HCT116 (cell line): ENCODE data around the gene C2CD2. TPM values are rescaled to one million over a fixed set of nuclear protein-coding genes. Genes with fewer than 3 reads are reported as not detected.

Experiments used
- ATAC-seq: fragments of 200-7000 bp; cut with Tn5 transposase; 2 replicates; pipeline ENCODE4 v1.9.1; 2020; ENCODE audit warnings: mild to moderate bottlenecking, moderate library complexity
- BruUV-seq: library from RNA; stranded (reverse); fragments of 400-500 nt; replicated peaks from 2 replicates; lab custom pipeline; 2021; lab: Mats Ljungman, UMichigan
- CTCF ChIA-PET: fragments of 300-600 bp; sonication (Branson Sonifier 250); formaldehyde crosslinking; loops from one replicate; lab custom pipeline; 2021; ENCODE audit warnings: antibody characterized with exemption; lab: Charles Lee
- POLR2A ChIA-PET: fragments of 300-600, 350-600 bp; sonication (Branson Sonifier 250); formaldehyde crosslinking; loops from one replicate; lab custom pipeline; 2021; ENCODE audit warnings: antibody characterized with exemption; lab: Charles Lee
- RAD21 ChIA-PET, 2 experiments: fragments of 300-600 bp; sonication (Branson Sonifier 250); formaldehyde crosslinking; loops; one replicate each; lab custom pipeline; 2023; ENCODE audit warnings: low total read pairs in 2 of 2; ENCODE audit not compliant: uncharacterized antibody in 2 of 2, unreplicated experiment in 2 of 2, low non-redundant PET in 1 of 2; lab: Charles Lee
- DNase-seq: peaks from one replicate; pipeline ENCODE4 v3.0.0-alpha.2; 2010; ENCODE audit warnings: low read depth, low spot score
- H2AFZ ChIP-seq: fragments of 200-600 bp; shearing (Covaris generic), sonication (generic); 2 replicates; pipeline ENCODE4 v1.6.1; 2017; ENCODE audit warnings: low read depth, mixed run types, mixed read lengths, antibody characterized with exemption, low read length; ENCODE audit not compliant: poor library complexity, severe bottlenecking
- H3K27ac ChIP-seq: 2 replicates; pipeline ENCODE4 v1.5.1; 2012; ENCODE audit warnings: low read depth, low read length
- H3K27me3 ChIP-seq: fragments of 200-600 bp; sonication (generic); 2 replicates; pipeline ENCODE4 v1.6.1; 2016; ENCODE audit warnings: mixed run types, low read length, mixed read lengths; ENCODE audit not compliant: insufficient read depth
- H3K36me3 ChIP-seq, 2 experiments: fragments of 200-500 bp in 1 of 2; fragments of 200-600 bp in 1 of 2; sonication (Bioruptor generic) in 1 of 2; sonication (generic) in 1 of 2; 2 replicates each; pipeline versions ENCODE4 v1.5.1 to v1.6.1; 2014 to 2016; ENCODE audit warnings: low read length in 2 of 2, inconsistent platforms in 1 of 2, mixed read lengths in 1 of 2, mixed run types in 1 of 2; ENCODE audit not compliant: insufficient read depth in 2 of 2, control insufficient read depth in 1 of 2
- H3K4me1 ChIP-seq, 2 experiments: fragments of 200-600 bp in 1 of 2; sonication (generic) in 1 of 2; 2 replicates each; pipeline versions ENCODE4 v1.5.1 to v1.6.1; 2012 to 2017; ENCODE audit warnings: low read length in 2 of 2, inconsistent platforms in 1 of 2, mild to moderate bottlenecking in 1 of 2, mixed read lengths in 1 of 2, mixed run types in 1 of 2, moderate library complexity in 1 of 2; ENCODE audit not compliant: insufficient read depth in 2 of 2, control insufficient read depth in 1 of 2
- H3K4me2 ChIP-seq: fragments of 200-600 bp; sonication (generic); 2 replicates; pipeline ENCODE4 v1.6.1; 2017; ENCODE audit warnings: mixed run types, low read length, mixed read lengths
- H3K4me3 ChIP-seq, 2 experiments: fragments of 200-600 bp in 1 of 2; sonication (generic) in 1 of 2; replicated peaks in 1 of 2; 2 replicates each; pipeline ENCODE4 v1.5.1; 2011 to 2016; ENCODE audit warnings: low read length in 2 of 2, control low read depth in 1 of 2, low read depth in 1 of 2, mild to moderate bottlenecking in 1 of 2, mixed read lengths in 1 of 2, mixed run types in 1 of 2
- H3K79me2 ChIP-seq: fragments of 200-600 bp; sonication (generic); 2 replicates; pipeline ENCODE4 v1.6.1; 2017; ENCODE audit warnings: mild to moderate bottlenecking, mixed run types, low read length, moderate library complexity, mixed read lengths; ENCODE audit not compliant: insufficient read depth
- H3K9ac ChIP-seq: fragments of 200-600 bp; sonication (generic); 2 replicates; pipeline ENCODE4 v1.6.1; 2016; ENCODE audit warnings: low read length, mixed read lengths
- H3K9me2 ChIP-seq: fragments of 200-600 bp; sonication (generic), shearing (Covaris generic); 2 replicates; pipeline ENCODE4 v1.6.1; 2017; ENCODE audit warnings: mixed run types, mild to moderate bottlenecking, moderate library complexity; ENCODE audit not compliant: insufficient read depth
- H3K9me3 ChIP-seq, 2 experiments: fragments of 200-500 bp in 1 of 2; fragments of 200-600 bp in 1 of 2; sonication (Bioruptor generic) in 1 of 2; sonication (generic) in 1 of 2; 2 replicates each; pipeline ENCODE4 v1.6.1; 2014 to 2017; ENCODE audit warnings: low read length in 2 of 2, mixed read lengths in 2 of 2, inconsistent platforms in 1 of 2, low read depth in 1 of 2, mild to moderate bottlenecking in 1 of 2, mixed run types in 1 of 2, moderate library complexity in 1 of 2; ENCODE audit not compliant: control insufficient read depth in 1 of 2, insufficient read depth in 1 of 2
- H4K20me1 ChIP-seq: fragments of 200-600 bp; sonication (generic), shearing (Covaris generic); 2 replicates; pipeline ENCODE4 v1.6.1; 2017; ENCODE audit warnings: mixed run types, mild to moderate bottlenecking, moderate library complexity; ENCODE audit not compliant: insufficient read depth
- ATF3 ChIP-seq: IDR thresholded peaks from 2 replicates; pipeline ENCODE4 v1.6.1; 2012
- CBX3 ChIP-seq: IDR thresholded peaks from 2 replicates; pipeline ENCODE4 v1.6.1; 2012; ENCODE audit warnings: low read depth
- EZH2 ChIP-seq: fragments of 200-600 bp; sonication (generic); IDR thresholded peaks from 2 replicates; pipeline ENCODE4 v1.6.1; 2017; ENCODE audit warnings: antibody characterized with exemption, mixed run types
- EZH2phosphoT487 ChIP-seq: fragments of 200-600 bp; IDR thresholded peaks from 2 replicates; pipeline ENCODE4 v1.6.1; 2018; ENCODE audit warnings: antibody characterized with exemption, borderline replicate concordance
- FOSL1 ChIP-seq: IDR thresholded peaks from 2 replicates; pipeline ENCODE4 v1.6.1; 2012; ENCODE audit warnings: low read depth
- JUND ChIP-seq: IDR thresholded peaks from 2 replicates; pipeline ENCODE4 v1.6.1; 2012
- REST ChIP-seq: IDR thresholded peaks from 2 replicates; pipeline ENCODE4 v1.6.1; 2012; ENCODE audit warnings: low read depth
- YY1 ChIP-seq: IDR thresholded peaks from 2 replicates; pipeline ENCODE4 v1.6.1; 2011; ENCODE audit warnings: low read length, low read depth, moderate library complexity, mild to moderate bottlenecking; ENCODE audit not compliant: insufficient replicate concordance; ENCODE audit errors: extremely low read depth
- ZBTB33 ChIP-seq: IDR thresholded peaks from 2 replicates; pipeline ENCODE4 v1.6.1; 2011; ENCODE audit warnings: mild to moderate bottlenecking, low read length, moderate library complexity; ENCODE audit not compliant: insufficient replicate concordance; ENCODE audit errors: extremely low read depth
- ZFX ChIP-seq: fragments of 450-650 bp; IDR thresholded peaks from 2 replicates; pipeline ENCODE4 v1.6.1; 2017
- ZNF274 ChIP-seq: fragments of 200-500 bp; sonication (Bioruptor generic); IDR thresholded peaks from 2 replicates; pipeline ENCODE4 v1.6.1; 2014; ENCODE audit warnings: mild to moderate bottlenecking, low read depth, low read length, inconsistent platforms
- intact Hi-C: fragments of 100-400 bp; cut with micrococcal nuclease; formaldehyde crosslinking; loops from 2 replicates; pipeline ENCODE4 v1.10.0; 2022
- total RNA-seq: library from RNA; stranded (reverse); gene quantifications from one replicate; pipeline ENCODE4 v1.2.1, GENCODE V29; 2021; ENCODE audit not compliant: unreplicated experiment

Gene C2CD2
- total RNA-seq, 1 experiment from 2014 or later, result 22.0 TPM

GRCh38 chr21:41993744-41994143 is 39.9 kb upstream of the C2CD2 start:
- Histone ChIP-seq H3K36me3 (peaks cover 23 to 37% of the 10 kb centered on the region in 2 experiments; a peak in 3 of 4 replicates), H3K27me3 (no peaks in the 10 kb centered on the region), H3K79me2 (peaks cover 21% of the 10 kb centered on the region), H3K4me3 (no peak overlapping the region), H3K4me2 (no peak overlapping the region), H3K9ac (no peak overlapping the region), H3K9me3 (no peaks in the 10 kb centered on the region; a peak in 1 of 4 replicates), H3K9me2 (no peaks in the 10 kb centered on the region), H3K4me1 (no peaks in the 10 kb centered on the region), H2AFZ (no peak overlapping the region), H4K20me1 (no peaks in the 10 kb centered on the region), H3K27ac (no peak overlapping the region)
- ChIA-PET POLR2A (no interaction called here), CTCF (no interaction called here), RAD21 (interaction anchor here in 1 of 2 experiments (0.6 kb wide), 1 partner anchor 177 kb away, joined by 3 read pairs; no protein-coding TSS in a partner anchor)
- BruUV-seq, result no TSS peak
- DNase-seq, result no peak
- intact Hi-C loops, result no loop called here
- no peak for ATAC-seq
- TF ChIP-seq EZH2phosphoT487 (no peak), ZFX (no peak), YY1 (no peak), FOSL1 (no peak), CBX3 (no peak), EZH2 (no peak), ZBTB33 (no peak), ZNF274 (no peak), REST (no peak), ATF3 (no peak), JUND (no peak)
